Ovary (tissue), 9 donors: ENCODE data around the gene U2AF1L4. TPM values are rescaled to one million over a fixed set of nuclear protein-coding genes. Genes with fewer than 3 reads are reported as not detected.

Experiments
- DNase-seq, 5 donors: peaks; one replicate each; pipeline ENCODE4 v3.0.0-alpha.2; 2019 to 2020
- H3K27ac ChIP-seq, 2 donors: fragments of 200-600 bp; one replicate each; pipeline versions ENCODE4 v1.5.1 to v1.8.0; 2019 to 2022
- H3K27me3 ChIP-seq: fragments of 200-600 bp; one replicate; pipeline ENCODE4 v1.8.0; 2022
- H3K36me3 ChIP-seq: fragments of 200-600 bp; sonication (generic); one replicate; pipeline ENCODE4 v1.5.1; 2019
- H3K4me1 ChIP-seq: one replicate; pipeline ENCODE4 v1.8.1; 2013; ENCODE audit warnings: mild to moderate bottlenecking, moderate library complexity; ENCODE audit not compliant: insufficient read depth
- H3K4me3 ChIP-seq: fragments of 200-600 bp; sonication (generic); one replicate; pipeline ENCODE4 v1.5.1; 2017
- H3K9me3 ChIP-seq, 2 donors: fragments of 200-600 bp in 1 of 2; sonication (generic) in 1 of 2; one replicate each; pipeline versions ENCODE4 v1.5.1 to v1.8.1; 2013 to 2019; ENCODE audit warnings: mild to moderate bottlenecking in 1 of 2, moderate library complexity in 1 of 2
- EP300 ChIP-seq: sonication (generic); formaldehyde crosslinking; IDR thresholded peaks from one replicate; pipeline ENCODE4 v1.6.1; 2017; ENCODE audit warnings: antibody characterized with exemption
- POLR2A ChIP-seq: fragments of 450-650 bp; IDR thresholded peaks from one replicate; pipeline ENCODE4 v1.6.1; 2017; ENCODE audit warnings: antibody characterized with exemption, mild to moderate bottlenecking, moderate library complexity
- WGBS, 3 donors: extraction: QIAGEN DNeasy Blood & Tissue Kit in 1 of 3; methylation state at CpG; one replicate each; pipeline versions ENCODE4 v1.1.5 to v1.1.7; 2013 to 2017; 5-methylcytosine and 5-hydroxymethylcytosine counted together
- intact Hi-C, 4 donors: fragments of 100-400 bp; cut with DNase I; formaldehyde crosslinking; loops; one replicate each; pipeline versions ENCODE4 v1.11.0 to v1.15.1; 2022 to 2023
- polyA plus RNA-seq, 2 donors: library from polyadenylated mRNA; stranded (reverse); fragments of 200-250 nt in 1 of 2; fragments of 350-450 nt in 1 of 2; fragmentation: Illumina TruSeq in 1 of 2; extraction: RNeasy Lipid Tissue Mini Kit (QIAGEN cat#74804) in 1 of 2; gene quantifications; one replicate each; pipeline ENCODE4 v1.2.3, GENCODE V29; 2013 to 2014
- total RNA-seq, 7 donors: library from RNA; depleted of rRNA in 2 of 7; stranded (reverse); fragments of >200 nt in 2 of 7; fragmentation: NEBNext Ultra II Directional in 3 of 7; extraction: Animal tissue kit (Norgen Biotek cat#: 25700) in 3 of 7; gene quantifications; one replicate each; pipeline versions ENCODE4 v1.1.0 to v1.2.4, GENCODE V29; 2016 to 2023
- TF ChIP-seq, protein P1 (sequence below), 3 donors: fragments of 450-650 bp in 2 of 3; fragments of 200-600 bp in 1 of 3; IDR thresholded peaks; one replicate each; pipeline versions ENCODE4 v1.5.1 to v1.8.0; 2016 to 2022; ENCODE audit warnings: antibody characterized with exemption in 3 of 3, mild to moderate bottlenecking in 1 of 3
- donor health status: DM: no; HTN: no; CAD: no; lungs with moderate emphysema.
- donor health status: DM: no; HTN: no; CAD: no.
- donor health status: Bipolar disorder and iron deficiency.
- donor health status: DM: yes; HTN: yes; CAD: no.
- donor health status: DM: no; HTN: no; CAD: no.
- donor health status: DM: yes; HTN: yes; CAD: no.

The U2AF1L4 gene
- total and polyA plus RNA-seq, 9 donors: 16.7 to 37.7 (median 25.6) TPM

- Histone ChIP-seq H3K27me3 (no peaks in the 10 kb centered on the region), H3K9me3 (no peaks in the 10 kb centered on the region), H3K4me3 (no peak overlapping the region), H3K36me3 (no peaks in the 10 kb centered on the region), H3K27ac (no peak overlapping the region), H3K4me1 (no peaks in the 10 kb centered on the region)
- DNase-seq: no peak
- TF ChIP-seq, protein P1, sequence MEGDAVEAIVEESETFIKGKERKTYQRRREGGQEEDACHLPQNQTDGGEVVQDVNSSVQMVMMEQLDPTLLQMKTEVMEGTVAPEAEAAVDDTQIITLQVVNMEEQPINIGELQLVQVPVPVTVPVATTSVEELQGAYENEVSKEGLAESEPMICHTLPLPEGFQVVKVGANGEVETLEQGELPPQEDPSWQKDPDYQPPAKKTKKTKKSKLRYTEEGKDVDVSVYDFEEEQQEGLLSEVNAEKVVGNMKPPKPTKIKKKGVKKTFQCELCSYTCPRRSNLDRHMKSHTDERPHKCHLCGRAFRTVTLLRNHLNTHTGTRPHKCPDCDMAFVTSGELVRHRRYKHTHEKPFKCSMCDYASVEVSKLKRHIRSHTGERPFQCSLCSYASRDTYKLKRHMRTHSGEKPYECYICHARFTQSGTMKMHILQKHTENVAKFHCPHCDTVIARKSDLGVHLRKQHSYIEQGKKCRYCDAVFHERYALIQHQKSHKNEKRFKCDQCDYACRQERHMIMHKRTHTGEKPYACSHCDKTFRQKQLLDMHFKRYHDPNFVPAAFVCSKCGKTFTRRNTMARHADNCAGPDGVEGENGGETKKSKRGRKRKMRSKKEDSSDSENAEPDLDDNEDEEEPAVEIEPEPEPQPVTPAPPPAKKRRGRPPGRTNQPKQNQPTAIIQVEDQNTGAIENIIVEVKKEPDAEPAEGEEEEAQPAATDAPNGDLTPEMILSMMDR (IDR thresholded peaks at IDR 0.05): no peak
- TF ChIP-seq POLR2A: no peak
- no peak for TF ChIP-seq EP300
- intact Hi-C loops: loop anchor here in 1 of 4 donors (10.0 kb wide), 1 partner anchor 140 kb away; no protein-coding TSS in a partner anchor
- WGBS, 3 donors: 88 to 91% (median 90%) methylated on average over 10 of the region's 10 CpGs
Observed at GRCh38 chr19:35785339-35785627, 40.1 kb upstream of the U2AF1L4 start.

- DNase-seq: peak in 1 of 5 donors; percentile 19
- Histone ChIP-seq H3K27ac (no peak overlapping the region), H3K9me3 (no peaks in the 10 kb centered on the region), H3K4me3 (no peak overlapping the region), H3K36me3 (no peaks in the 10 kb centered on the region), H3K4me1 (no peaks in the 10 kb centered on the region), H3K27me3 (no peaks in the 10 kb centered on the region)
- 76 to 81% (median 77%) methylated on average over 27 to 45 of the region's 45 CpGs for WGBS, 3 donors
- intact Hi-C loops: loop anchor here in 1 of 4 donors (10.0 kb wide), 1 partner anchor 140 kb away; no protein-coding TSS in a partner anchor
- TF ChIP-seq POLR2A (no peak), EP300 (no peak)
- TF ChIP-seq, protein P1 (IDR thresholded peaks at IDR 0.05): no peak
Observed at GRCh38 chr19:35784503-35785338, 39.5 kb upstream of the U2AF1L4 start.

DNA sequence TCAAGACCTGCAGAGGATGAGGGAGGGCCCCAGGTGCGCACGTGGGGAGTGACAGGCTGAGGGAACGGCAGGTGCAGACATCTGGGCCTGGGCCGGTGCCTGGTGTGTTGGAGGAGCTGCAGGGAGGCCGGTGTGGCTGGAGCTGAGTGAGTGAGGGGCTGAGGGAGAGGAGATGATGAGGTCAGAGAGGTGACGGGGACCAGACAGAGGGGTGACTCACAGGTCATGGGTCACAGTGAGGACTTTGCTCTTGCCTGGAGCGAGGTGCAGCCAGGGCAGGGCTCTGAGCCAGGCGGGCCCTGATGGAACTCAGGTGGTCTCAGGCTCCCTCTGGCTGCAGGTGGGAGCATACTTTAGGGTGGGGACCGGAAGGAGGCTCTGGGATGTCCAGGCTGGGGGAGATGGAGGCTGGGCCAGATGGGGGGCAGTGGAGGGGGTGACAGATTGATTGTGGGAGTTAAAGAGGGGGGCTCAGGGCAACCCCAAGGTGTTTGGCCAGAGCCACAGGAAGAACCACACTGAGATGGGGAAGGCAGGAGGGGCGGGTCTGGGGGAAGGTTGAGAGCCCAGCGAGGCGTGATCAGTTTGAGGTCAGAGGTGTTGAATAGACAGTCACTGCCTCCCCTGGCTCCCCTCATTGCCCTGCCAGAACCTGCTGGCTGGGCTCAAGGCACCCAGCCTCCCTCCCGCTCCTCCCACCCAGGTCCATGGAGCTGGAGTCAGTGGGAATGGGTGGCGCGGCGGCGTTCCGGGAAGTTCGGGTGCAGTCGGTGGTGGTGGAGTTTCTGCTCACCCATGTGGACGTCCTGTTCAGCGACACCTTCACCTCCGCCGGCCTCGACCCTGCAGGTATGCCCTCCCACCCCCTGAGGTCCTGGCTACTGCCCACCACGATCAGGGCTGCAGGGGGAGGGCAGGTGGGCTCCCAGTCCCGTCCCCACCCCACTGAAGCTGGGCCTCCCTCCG is 38.5 kb upstream of the U2AF1L4 start:
- Histone ChIP-seq H3K36me3 (no peaks in the 10 kb centered on the region), H3K27ac (no peak overlapping the region), H3K27me3 (no peaks in the 10 kb centered on the region), H3K4me1 (no peaks in the 10 kb centered on the region), H3K9me3 (no peaks in the 10 kb centered on the region), H3K4me3 (no peak overlapping the region)
- WGBS, 3 donors: 78 to 79% (median 79%) methylated on average over 28 of the region's 28 CpGs
- intact Hi-C loops: loop anchor here in 1 of 4 donors (10.0 kb wide), 1 partner anchor 141 kb away; no protein-coding TSS in a partner anchor
- TF ChIP-seq EP300 (no peak), POLR2A (no peak)
- TF ChIP-seq, protein P1 (IDR thresholded peaks at IDR 0.05): no peak
- peak in 1 of 5 donors; percentile 23 for DNase-seq

DNA sequence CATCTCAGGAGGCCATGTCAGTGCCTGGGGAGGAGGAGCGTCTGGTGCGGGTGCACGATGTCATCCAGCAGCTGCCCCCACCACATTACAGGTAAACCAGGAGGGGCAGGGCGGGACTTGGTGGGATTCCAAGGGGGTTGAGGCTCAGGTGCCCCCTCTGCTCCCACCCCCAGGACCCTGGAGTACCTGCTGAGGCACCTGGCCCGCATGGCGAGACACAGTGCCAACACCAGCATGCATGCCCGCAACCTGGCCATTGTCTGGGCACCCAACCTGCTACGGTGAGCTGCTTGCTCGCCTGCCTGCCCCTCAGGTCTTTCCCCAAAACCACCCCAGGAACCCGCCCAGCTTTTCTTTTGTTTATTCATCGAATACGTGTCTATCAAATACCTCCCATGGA is 37.4 kb upstream of the U2AF1L4 start:
- H3K36me3 ChIP-seq: no peaks in the 10 kb centered on the region
- 92 to 97% (median 92%) methylated on average over 11 to 12 of the region's 12 CpGs for WGBS, 3 donors
- intact Hi-C loops: loop anchor here in 1 of 4 donors (10.0 kb wide), 1 partner anchor 142 kb away; no protein-coding TSS in a partner anchor

More for the DNA sequence above, 37.4 kb upstream of the U2AF1L4 start:
- Histone ChIP-seq H3K27ac (no peak overlapping the region), H3K9me3 (no peaks in the 10 kb centered on the region), H3K27me3 (no peaks in the 10 kb centered on the region), H3K4me1 (no peaks in the 10 kb centered on the region), H3K4me3 (no peak overlapping the region)
- peak in 1 of 5 donors; percentile 24 for DNase-seq
- TF ChIP-seq POLR2A: no peak
